Dermis blood vessel endothelial cell (primary cell): ENCODE measurements around the gene PRTG. TPM values are rescaled to one million over a fixed set of nuclear protein-coding genes. Genes with fewer than 3 reads are reported as not detected.
"Not testable (repeated sequence)": the region's sequence is repeated elsewhere in the genome, so short reads cannot be mapped to it uniquely, and the experiment has no call there.

Experiments used
- DNase-seq: peaks from one replicate; pipeline ENCODE4 v3.0.0; 2010
- total RNA-seq: library from RNA; depleted of rRNA; stranded (reverse); fragments of >200 nt; gene quantifications from 2 replicates; pipeline ENCODE4 v1.2.3, GENCODE V29; 2014

PRTG gene
- total RNA-seq, 1 donor from 2014 or later: 7.5 TPM

- no peak for DNase-seq
These were observed 112.1 kb downstream of the PRTG start for GRCh38 chr15:55630858-55631257.

- DNase-seq: no peak
These were observed 114.6 kb downstream of the PRTG start for GRCh38 chr15:55628369-55628730.

DNA sequence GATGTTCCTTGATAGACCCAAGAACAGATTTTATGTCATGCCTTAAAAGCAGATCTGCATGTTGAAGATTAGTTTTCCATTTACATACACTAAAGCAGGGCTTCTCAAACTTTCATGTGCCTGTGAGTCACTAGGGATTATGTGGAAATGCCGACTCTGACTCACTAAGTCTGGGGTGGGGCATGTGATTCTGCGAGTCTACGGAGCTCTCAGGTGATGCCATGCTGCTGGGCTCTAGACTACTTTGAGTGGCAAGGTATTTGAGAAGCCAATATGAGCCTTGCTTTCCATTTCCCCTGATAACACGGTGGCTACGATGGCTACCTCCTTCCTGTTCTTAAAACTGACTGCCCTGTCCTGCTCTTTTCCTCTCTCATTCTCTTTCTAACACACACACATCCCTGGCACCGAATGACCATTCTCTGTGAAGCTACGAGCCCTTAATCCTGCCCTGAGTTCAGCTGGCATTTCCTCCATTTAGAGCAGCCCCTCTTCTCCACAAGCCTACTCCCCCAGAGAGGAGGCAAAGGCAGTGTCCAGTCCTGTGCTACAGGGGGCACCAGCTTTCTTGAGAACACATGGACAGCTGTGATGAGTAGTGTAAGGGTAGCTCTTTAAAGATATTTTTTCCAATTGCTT is 115.1 kb downstream of the PRTG start:
- peak; percentile 82 for DNase-seq

- no peak for DNase-seq
These were observed 123.2 kb downstream of the PRTG start for GRCh38 chr15:55619783-55620182.

DNA sequence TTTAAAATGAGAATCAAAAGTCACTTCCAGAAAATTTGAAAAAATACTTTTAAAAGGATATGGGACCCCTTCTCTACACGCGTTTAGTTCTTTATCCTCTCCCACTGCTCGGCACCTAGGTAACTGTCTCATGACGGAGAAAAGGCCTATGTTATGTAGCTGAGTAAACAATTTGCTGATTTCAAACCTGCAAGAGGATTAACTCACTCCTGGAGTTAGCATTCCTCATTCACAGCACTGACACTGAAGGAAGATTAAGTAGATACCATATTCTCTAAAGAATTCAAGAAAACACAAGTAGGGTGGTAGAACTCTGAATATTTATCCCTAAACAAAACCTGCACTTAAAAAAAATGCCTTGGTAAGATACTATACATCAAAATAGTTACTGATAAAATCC is 124.6 kb downstream of the PRTG start:
- no peak for DNase-seq

- DNase-seq: no peak
These were observed 127.5 kb downstream of the PRTG start for GRCh38 chr15:55615445-55615844.

GRCh38 chr15:55613727-55614126 is 129.2 kb downstream of the PRTG start:
- DNase-seq: no peak

GRCh38 chr15:55606214-55606613 is 136.7 kb downstream of the PRTG start:
- no peak for DNase-seq

DNA sequence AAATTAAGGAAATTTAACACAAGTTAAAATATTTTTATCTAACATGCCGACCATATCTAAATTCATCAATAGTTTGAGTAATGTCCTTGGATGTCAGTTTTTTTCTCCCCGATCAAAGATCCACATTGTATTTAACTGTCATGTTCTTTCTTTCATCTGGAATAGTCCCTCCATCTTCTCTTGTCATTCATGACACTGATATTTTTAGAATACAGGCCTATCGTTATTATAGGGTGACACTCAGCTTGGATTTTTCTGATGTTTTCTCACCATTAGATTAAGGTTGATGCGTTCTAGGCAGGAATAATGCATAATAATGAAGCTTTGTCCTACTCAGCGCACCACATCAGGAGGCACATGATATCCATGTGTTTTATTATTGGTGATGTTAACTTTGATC is 141.6 kb downstream of the PRTG start:
- no peak for DNase-seq

GRCh38 chr15:55599439-55599838 is 143.5 kb downstream of the PRTG start:
- no peak for DNase-seq

DNA sequence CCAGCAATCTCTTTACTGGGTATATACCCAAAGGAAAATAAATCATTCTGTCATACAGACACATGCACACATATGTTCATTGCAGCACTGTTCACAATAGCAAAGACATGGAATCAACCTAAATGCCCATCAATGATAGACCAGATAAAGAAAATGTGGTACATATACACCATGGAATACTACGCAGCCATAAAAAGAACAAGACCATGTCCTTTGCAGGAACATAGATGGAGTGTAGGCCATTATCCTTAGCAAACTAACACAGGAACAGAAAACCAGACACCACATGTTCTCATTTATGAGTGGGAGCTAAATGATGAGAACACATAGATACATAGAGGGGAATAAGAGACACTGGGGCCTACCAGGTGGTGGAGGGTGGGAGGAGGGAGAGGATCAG is 149.9 kb downstream of the PRTG start:
- not testable (repeated sequence) for DNase-seq

DNA sequence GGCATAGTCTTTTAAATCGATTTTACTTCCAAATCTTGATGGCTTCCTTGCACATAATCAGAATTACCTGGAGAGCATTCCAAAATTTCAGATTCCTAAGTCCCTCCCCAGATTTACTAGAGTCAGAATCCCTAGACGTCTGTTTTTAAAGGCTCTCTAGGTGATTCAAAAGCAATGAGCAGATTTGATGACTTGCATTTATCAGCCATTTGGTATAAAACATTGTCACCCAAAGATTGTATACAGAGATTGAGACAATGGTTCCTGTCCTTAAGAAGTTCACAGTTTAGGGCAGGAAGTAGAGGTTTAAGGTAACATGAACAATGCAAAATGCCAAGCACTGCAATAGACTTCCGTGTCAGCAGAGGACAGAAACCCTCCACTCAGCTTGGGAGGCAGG is 152.2 kb downstream of the PRTG start:
- no peak for DNase-seq

GRCh38 chr15:55589287-55589686 is 153.7 kb downstream of the PRTG start:
- DNase-seq: no peak

DNA sequence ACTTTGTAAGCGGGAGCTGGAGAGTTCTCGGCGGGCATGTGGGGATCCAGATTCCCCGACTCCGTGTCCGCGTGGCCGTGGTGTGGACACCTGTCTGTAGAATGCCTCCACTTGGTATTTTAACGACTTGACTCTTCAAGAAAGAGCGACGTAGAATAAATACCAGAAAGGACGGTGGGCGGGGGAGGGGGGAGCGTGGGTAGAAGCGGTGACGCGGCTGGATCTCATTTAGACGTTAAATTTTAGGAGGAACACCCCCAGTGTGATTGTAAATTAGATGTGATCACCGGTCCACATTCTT is 154.2 kb downstream of the PRTG start:
- no peak for DNase-seq

DNA sequence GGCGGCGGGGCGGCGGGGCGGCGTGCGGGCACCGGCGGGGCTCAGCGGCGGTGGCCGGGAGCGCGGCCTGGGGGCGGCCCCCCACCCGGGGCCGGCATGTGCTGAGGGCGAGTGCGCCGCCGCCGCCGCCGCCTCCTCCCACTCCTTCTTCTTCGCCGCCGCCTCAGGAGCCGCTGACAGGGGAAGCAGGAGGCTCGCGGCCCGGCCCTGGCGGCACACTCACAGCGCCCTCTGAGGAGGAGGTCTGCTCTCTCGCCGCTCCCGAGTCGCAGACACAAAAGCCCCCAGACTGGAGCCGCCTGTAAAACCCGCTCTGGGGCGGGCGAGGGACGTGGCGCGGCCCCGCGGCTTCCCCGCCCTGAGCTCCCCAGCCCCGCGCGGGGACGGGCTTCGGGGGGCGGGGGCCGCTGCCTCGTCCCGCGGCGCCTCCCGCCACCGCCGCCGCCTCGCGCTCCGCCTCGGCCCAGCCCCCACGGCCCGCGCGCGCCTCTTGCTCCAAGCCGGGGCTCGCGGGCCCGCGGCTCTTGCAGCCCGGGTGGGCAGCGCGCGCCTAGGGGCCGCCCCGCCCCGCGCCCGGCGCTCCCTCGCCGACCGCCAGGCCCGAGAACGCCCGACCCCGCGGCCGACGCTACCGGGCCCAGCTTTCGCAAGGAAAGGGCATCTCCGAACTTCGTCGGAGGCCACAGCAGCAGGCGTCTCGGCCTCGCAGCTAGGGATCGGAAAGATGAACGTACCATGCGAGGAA is 154.7 kb downstream of the PRTG start, which contains the start of gene PYGO1:
Gene PYGO1 (minus strand): TSS at position 276 of the 745 bp plus-strand sequence. CDS start 462 bp downstream, outside the sequence.
- peak; percentile 65 for DNase-seq

DNA sequence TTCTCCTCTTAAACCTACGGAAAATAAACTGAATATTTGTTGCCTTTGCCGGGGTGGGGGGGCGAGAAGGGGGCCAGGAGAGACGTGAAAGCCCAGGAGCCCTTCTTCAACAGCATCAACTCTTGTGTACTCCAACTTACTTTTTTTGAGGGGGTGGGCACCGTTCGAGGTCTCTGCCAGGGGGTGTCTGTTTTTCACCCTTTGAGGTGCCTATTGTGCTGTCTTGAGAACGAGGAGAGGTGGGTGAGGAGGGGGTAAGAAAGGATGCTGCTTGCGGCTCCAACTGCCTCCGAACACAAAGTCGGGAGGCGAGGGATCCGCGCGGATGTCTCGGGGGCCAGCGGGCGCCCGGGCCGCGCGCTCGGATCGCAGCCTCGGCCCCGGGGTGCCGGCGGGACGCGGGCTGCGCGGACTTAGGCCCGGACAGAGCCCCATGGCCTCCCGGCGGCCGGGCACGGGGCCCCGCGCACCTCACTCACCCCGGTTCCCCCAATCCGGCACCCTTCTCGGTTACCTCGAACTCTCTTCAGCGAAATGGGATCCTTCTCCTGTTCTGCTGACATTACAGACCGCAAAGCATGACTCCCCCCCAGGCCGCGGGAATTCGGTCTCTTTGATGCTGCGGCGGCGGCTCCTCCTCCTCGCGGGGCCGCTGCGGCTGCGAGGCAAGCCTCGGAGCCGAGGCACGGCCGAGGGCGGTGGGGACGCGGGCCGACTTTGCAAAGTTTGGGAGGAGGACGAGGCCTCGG is 155.5 kb downstream of the PRTG start:
- peak; percentile 34 for DNase-seq

- no peak for DNase-seq
These were observed 156.1 kb downstream of the PRTG start for GRCh38 chr15:55586808-55587207.

GRCh38 chr15:55576943-55577342 is 166.0 kb downstream of the PRTG start:
- no peak for DNase-seq

DNA sequence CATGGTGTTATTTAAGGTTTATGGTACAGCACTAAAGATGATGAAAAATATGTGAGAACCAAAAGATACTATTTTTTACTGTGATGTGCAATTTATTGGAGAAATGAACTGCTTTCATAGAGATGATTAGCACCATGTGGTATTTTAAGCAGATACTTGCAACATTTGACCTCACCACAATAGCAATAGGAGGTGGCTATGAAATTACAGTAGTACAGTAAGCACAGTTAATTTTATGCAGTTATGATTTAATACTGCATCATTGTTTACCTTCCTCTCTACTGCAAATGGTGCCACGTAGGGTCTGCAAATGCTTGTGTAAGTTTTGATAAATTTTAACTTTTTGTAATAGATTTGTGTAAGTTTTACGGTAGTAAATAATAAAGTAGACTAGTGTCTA is 168.9 kb downstream of the PRTG start:
- DNase-seq: no peak

DNA sequence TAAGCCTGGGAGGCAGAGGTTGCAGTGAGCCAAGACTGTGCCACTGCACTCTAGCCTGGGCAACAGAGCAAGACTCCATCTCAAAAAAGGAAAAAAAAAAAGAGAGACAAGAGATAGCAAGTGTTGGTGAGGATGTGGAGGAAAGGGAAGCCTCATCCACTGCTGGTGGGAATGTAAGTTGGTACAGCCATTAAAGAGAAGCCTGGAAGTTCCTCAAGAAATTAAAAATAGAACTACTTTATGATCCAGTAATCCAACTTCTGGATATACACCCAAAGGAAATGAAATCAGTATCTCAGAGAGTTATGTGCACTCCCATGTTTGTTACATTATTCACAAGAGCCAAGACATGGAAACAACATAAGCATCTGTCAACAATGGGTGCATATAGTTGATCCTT is 169.7 kb downstream of the PRTG start:
- DNase-seq: no peak

GRCh38 chr15:55564347-55565145 is 178.4 kb downstream of the PRTG start:
- no peak for DNase-seq

DNA sequence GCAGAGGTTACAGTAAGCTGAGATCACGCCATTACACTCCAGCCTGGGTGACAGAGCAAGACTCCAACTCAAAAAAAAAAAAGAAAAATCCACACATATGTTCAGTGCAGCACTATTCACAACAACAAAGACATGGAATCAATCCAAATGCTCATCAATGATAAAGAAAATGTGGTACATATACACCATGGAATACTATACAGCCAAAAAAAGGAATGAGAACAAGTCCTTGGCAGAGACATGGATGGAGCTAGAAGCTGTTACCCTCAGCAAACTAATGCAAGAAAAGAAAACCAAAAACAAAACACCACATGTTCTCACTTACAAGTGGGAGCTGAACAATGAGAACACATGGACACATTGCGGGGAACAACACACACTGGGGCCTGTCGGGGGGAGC is 180.4 kb downstream of the PRTG start:
- no peak for DNase-seq
